ENCODE data around the gene EPHA3.

EPHA3 gene

DNA sequence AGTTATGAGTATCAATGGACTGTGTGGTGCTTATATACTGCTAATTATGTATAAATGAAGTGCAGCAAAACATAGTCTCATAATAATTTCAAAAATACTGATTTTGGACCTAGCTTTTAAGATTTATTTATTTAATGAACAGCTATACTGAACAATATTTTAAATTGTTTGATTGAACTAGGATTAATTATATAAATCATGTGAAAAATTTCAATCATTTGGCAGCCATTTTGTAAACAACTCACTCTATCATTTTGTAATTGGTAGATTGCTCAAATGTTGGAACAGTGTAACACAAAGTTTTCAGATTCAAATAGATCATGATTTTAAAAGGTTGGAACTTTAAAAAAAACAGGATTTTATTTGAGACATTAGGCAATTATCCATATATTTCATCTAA is 47.0 kb downstream of the EPHA3 start:
- DNase-seq, result no peak

GRCh38 chr3:89155811-89156210 is 48.4 kb downstream of the EPHA3 start:
- DNase-seq, result no peak

DNA sequence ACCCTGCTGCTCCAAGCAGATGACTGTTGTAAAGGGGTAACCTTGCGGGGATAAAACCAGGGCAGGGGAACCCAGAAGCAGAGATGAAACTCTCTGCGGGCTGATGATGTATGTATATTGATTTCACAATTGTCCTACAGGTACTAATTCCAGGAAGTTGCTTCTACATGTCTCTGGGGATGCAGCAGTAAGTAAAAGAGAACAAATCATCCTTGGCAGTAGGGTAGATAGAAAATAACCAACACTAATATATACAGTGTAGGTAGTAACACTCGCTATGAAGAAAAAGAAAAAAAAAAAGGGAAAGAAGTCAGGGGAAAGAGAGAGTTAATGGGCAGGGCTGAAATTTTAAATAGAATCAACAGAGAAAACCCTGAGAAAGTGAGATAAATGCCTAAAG is 50.2 kb downstream of the EPHA3 start:
- DNase-seq, result no peak

- no peak for DNase-seq
Observed at GRCh38 chr3:89159605-89160004, 52.2 kb downstream of the EPHA3 start.

GRCh38 chr3:89164774-89165173 is 57.4 kb downstream of the EPHA3 start:
- DNase-seq, result no peak

DNA sequence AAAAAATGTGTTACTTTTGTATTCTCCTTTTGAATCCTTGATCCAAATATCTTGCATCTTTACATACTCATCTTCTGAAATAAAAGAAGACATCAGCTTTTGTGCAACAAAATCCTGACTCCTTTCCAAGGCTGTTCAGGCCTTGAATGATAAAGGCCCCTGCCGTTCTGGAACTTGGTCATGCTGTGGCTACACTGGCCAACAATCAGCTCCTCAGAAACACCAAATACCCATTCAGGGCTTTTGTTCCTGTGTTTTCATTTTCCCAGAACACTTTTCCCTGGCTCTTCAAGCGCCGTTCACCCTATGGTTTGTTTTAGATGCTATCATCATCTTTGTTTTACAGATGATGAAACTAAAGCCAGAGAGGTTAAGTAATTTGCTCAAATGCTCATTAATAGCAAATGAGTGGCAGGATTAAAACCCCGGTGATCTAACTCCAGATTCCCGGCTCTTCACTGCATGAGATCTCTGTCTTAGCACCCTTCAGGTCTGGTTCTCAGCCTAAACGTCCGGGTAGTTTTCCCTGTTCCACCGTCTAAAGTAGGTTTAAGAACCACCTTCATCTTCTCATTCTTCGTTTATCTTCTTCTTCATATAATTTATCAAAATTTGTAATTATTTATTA is 58.3 kb downstream of the EPHA3 start:
- DNase-seq, result no peak

- no peak for DNase-seq
Observed at GRCh38 chr3:89171687-89172545, 64.5 kb downstream of the EPHA3 start.

DNA sequence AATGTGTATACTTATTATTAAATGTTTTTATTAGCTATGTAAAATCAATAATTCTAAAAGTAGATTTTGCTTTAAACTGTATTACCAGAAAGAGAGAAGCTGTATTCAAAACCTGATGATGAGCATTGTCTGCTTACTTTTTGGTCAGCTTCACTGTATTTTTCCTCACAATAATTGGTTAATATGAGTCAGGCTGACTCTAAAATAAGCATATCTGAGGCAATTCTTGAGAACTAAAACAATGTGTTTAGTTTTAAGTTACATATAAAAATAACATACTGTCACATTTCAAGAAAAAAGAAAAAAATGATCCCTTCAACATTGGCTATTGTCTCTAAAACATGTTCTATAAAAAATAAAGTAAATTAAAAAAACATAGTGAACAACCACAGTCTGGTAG is 66.1 kb downstream of the EPHA3 start:
- DNase-seq, result no peak

GRCh38 chr3:89179355-89180001 is 72.1 kb downstream of the EPHA3 start:
- peak; percentile 47 for DNase-seq

DNA sequence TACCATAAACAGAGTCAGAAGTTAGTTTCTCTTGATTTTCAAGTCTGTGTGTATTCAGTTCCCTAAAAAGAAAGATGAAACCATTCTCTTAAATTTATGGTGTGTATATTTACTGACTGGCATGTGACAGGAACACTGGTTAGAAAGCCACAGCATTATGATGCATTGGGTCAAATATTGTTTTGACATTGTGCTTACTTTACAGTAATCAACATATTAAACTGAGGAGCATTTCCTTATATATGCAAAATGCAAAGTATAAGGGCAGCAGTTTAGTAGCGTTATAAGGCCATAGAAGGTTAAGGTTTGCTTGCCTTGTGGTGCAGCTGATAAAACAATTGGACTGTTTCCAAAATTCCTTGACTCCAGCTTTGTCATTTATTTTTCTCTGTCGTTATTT is 72.9 kb downstream of the EPHA3 start:
- DNase-seq, result no peak

DNA sequence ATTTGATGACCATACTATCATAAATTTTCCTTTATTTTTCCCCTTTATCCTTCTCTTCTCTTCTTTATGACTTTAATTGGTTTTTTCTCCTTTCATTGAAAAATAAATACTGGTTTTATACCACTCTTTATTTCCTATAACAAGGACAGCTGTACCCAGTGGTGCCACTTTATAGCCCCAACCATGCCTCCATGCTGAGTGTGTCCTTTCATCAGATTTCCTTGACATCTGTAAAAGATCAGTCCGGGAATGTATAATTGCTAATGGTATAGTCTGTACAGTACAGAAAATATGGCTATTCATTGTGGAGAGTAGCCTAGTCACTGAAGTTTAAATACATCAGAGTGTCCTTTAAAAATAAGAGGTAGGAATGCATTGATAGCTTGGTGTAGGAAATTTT is 74.6 kb downstream of the EPHA3 start:
- no peak for DNase-seq

- peak; percentile 63 for DNase-seq
Observed at GRCh38 chr3:89184151-89184995, 77.0 kb downstream of the EPHA3 start.

DNA sequence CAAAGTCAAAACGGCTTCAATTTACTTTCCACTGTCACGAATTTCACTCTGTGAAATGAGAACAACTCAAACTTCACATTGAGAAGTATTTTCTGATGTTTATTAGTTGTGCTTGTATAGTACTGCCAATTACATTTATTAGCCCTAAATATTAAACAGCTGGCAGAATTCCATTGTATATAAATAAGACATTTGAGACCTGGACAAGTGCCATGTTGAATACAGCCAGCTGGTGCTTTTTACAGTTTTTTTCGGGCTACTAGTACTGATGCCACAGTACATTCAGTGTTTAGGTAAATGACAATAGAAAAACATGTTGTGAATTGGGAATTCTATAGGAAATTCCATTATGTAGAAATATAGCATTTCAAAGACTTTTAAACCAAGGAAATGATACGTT is 79.0 kb downstream of the EPHA3 start:
- peak; percentile 93 for DNase-seq

DNA sequence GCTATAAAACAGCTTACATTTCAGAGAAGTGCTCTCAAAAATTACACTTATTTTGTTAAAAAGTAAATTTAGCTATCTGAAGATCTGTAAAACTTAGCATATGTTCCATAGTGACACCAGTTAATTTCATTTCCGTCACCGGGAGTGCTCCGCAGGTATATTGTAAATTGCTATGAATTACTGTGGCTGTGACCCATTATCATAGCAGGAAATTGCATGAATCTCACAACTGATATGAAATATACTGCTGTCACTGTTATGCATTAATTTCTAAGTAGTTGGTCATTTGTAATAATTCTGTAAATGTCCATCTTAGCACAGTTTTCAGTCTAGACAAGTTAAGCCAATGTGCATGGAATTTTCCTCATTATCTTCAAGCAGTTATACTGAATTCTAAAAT is 91.2 kb downstream of the EPHA3 start:
- no peak for DNase-seq

- no peak for DNase-seq
Observed at GRCh38 chr3:89212619-89213018, 105.2 kb downstream of the EPHA3 start.

- DNase-seq, result no peak
Observed at GRCh38 chr3:89216016-89216739, 108.8 kb downstream of the EPHA3 start.

DNA sequence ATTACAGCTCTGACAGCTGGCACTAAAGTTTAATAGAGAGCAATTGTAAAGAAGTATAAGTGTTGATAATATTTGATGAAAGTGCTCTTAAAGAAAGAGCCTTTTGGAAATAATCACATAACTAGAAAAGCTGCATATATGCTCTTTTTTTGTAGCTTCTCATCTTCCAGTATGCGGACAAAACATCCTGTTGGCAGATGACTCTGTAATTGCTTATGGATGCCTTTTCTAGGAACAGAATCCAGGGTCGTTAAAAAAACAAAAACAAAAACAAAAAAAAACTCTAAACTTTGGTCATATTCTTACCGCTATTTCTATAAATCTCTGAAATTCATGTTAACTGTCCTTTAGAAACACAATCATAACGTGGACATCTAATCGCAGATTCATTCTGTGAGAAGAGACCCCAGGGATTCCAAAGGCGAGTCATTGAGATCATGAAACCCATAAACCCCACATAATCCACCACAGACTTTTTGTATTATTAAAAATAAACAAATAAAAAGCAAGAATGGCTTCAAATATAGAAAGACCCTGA is 109.8 kb downstream of the EPHA3 start:
- DNase-seq, result peak; percentile 29

- DNase-seq, result no peak
Observed at GRCh38 chr3:89221924-89222323, 114.5 kb downstream of the EPHA3 start.

- peak; percentile 76 for DNase-seq
Observed at GRCh38 chr3:89223188-89223587, 115.8 kb downstream of the EPHA3 start.

- DNase-seq, result no peak
Observed at GRCh38 chr3:89227218-89227617, 119.8 kb downstream of the EPHA3 start.

- DNase-seq, result no peak
Observed at GRCh38 chr3:89227634-89228033, 120.2 kb downstream of the EPHA3 start.

- no peak for DNase-seq
Observed at GRCh38 chr3:89232155-89232554, 124.7 kb downstream of the EPHA3 start.
